CD14-positive monocyte (primary cell): ENCODE measurements around the gene MCRIP1. TPM values are rescaled to one million over a fixed set of nuclear protein-coding genes. Genes with fewer than 3 reads are reported as not detected.

Experiments used
- DNase-seq, 3 donors: peaks; one replicate each; pipeline ENCODE4 v3.0.0-alpha.2; 2011 to 2022
- H2AFZ ChIP-seq: 2 replicates; pipeline ENCODE4 v1.6.0; 2012; ENCODE audit warnings: mild to moderate bottlenecking, low read depth, low read length, inconsistent platforms; ENCODE audit not compliant: insufficient read depth, poor library complexity, severe bottlenecking
- H3K27ac ChIP-seq, 2 donors: 1 replicate in 1 of 2; 2 replicates in 1 of 2; pipeline ENCODE4 v1.5.1; 2012 to 2013; ENCODE audit warnings: low read length in 2 of 2, control low read depth in 1 of 2, inconsistent platforms in 1 of 2, low read depth in 1 of 2, mild to moderate bottlenecking in 1 of 2
- H3K27me3 ChIP-seq, 2 donors: one replicate each; pipeline versions ENCODE4 v1.6.0 to v1.6.1; 2011 to 2013; ENCODE audit warnings: low read length in 2 of 2; ENCODE audit not compliant: control insufficient read depth in 2 of 2, insufficient read depth in 2 of 2
- H3K36me3 ChIP-seq, 2 donors: replicated peaks in 1 of 2; 1 replicate in 1 of 2; 2 replicates in 1 of 2; pipeline versions ENCODE4 v1.5.1 to v1.6.1; 2012 to 2013; ENCODE audit warnings: low read length in 2 of 2, control low read depth in 1 of 2, inconsistent platforms in 1 of 2, mild to moderate bottlenecking in 1 of 2; ENCODE audit not compliant: insufficient read depth in 2 of 2, control insufficient read depth in 1 of 2
- H3K4me1 ChIP-seq, 2 donors: 1 replicate in 1 of 2; 2 replicates in 1 of 2; pipeline versions ENCODE4 v1.5.1 to v1.6.1; 2012 to 2013; ENCODE audit warnings: low read length in 2 of 2, control low read depth in 1 of 2, inconsistent platforms in 1 of 2, mild to moderate bottlenecking in 1 of 2, moderate library complexity in 1 of 2; ENCODE audit not compliant: insufficient read depth in 2 of 2, control insufficient read depth in 1 of 2
- H3K4me2 ChIP-seq: replicated peaks from 2 replicates; pipeline ENCODE3; 2012; ENCODE audit warnings: low read length, moderate library complexity, mild to moderate bottlenecking; ENCODE audit not compliant: poor library complexity, severe bottlenecking; ENCODE audit errors: extremely low read depth
- H3K4me3 ChIP-seq, 3 experiments: fragments of 200-600 bp in 1 of 3; sonication (generic) in 1 of 3; replicated peaks in 1 of 3; 1 replicate in 2 of 3; 2 replicates in 1 of 3; pipeline ENCODE4 v1.5.1; 2011 to 2013; ENCODE audit warnings: low read length in 3 of 3, mild to moderate bottlenecking in 3 of 3, control low read depth in 2 of 3, low read depth in 2 of 3, inconsistent platforms in 1 of 3, moderate library complexity in 1 of 3
- H3K79me2 ChIP-seq: 2 replicates; pipeline ENCODE4 v1.6.0; 2012; ENCODE audit warnings: mild to moderate bottlenecking, control low read depth, inconsistent platforms, low read length, moderate library complexity; ENCODE audit not compliant: insufficient read depth
- H3K9ac ChIP-seq: 2 replicates; pipeline ENCODE4 v1.6.0; 2017; ENCODE audit warnings: low read length, mild to moderate bottlenecking; ENCODE audit not compliant: insufficient read depth, poor library complexity, severe bottlenecking
- H3K9me3 ChIP-seq, 2 donors: replicated peaks in 1 of 2; 1 replicate in 1 of 2; 2 replicates in 1 of 2; pipeline versions ENCODE4 v1.5.1 to v1.6.1; 2012 to 2013; ENCODE audit warnings: low read length in 2 of 2, control low read depth in 1 of 2; ENCODE audit not compliant: control insufficient read depth in 1 of 2, insufficient read depth in 1 of 2
- H4K20me1 ChIP-seq: 2 replicates; pipeline ENCODE4 v1.6.0; 2012; ENCODE audit warnings: mild to moderate bottlenecking, low read length, control low read depth, moderate library complexity; ENCODE audit not compliant: insufficient read depth
- H3K27ac Mint-ChIP-seq, 7 donors: one replicate each; pipeline ENCODE4 v1.8.0; 2020; ENCODE audit warnings: mild to moderate bottlenecking in 7 of 7, mixed read lengths in 7 of 7, moderate library complexity in 6 of 7, inconsistent platforms in 2 of 7
- H3K27me3 Mint-ChIP-seq, 3 donors: one replicate each; pipeline ENCODE4 v1.8.0; 2021 to 2022; ENCODE audit warnings: low read depth in 3 of 3, mild to moderate bottlenecking in 3 of 3, mixed read lengths in 3 of 3, moderate library complexity in 3 of 3, inconsistent platforms in 1 of 3
- H3K36me3 Mint-ChIP-seq, 2 donors: one replicate each; pipeline ENCODE4 v1.8.0; 2020; ENCODE audit warnings: mixed read lengths in 2 of 2, inconsistent platforms in 1 of 2, mild to moderate bottlenecking in 1 of 2
- H3K4me1 Mint-ChIP-seq: one replicate; pipeline ENCODE4 v1.8.0; 2020; ENCODE audit warnings: mild to moderate bottlenecking, mixed read lengths
- H3K4me3 Mint-ChIP-seq, 2 donors: one replicate each; pipeline ENCODE4 v1.8.0; 2020; ENCODE audit warnings: mild to moderate bottlenecking in 2 of 2, mixed read lengths in 2 of 2, moderate library complexity in 1 of 2
- H3K9me3 Mint-ChIP-seq, 7 donors: one replicate each; pipeline ENCODE4 v1.8.0; 2020 to 2022; ENCODE audit warnings: mixed read lengths in 7 of 7, mild to moderate bottlenecking in 6 of 7, moderate library complexity in 6 of 7, inconsistent platforms in 2 of 7
- CTCF ChIP-seq: fragments of 200-600 bp; IDR thresholded peaks from one replicate; pipeline ENCODE4 v1.8.0; 2022; ENCODE audit warnings: antibody characterized with exemption, mild to moderate bottlenecking
- WGBS: methylation state at CpG from one replicate; pipeline ENCODE4 v1.1.5; 2013; ENCODE audit warnings: missing lambda C conversion rate; ENCODE audit not compliant: insufficient coverage; 5-methylcytosine and 5-hydroxymethylcytosine counted together
- intact Hi-C, 2 donors: fragments of 100-400 bp; cut with micrococcal nuclease; formaldehyde crosslinking; loops; one replicate each; pipeline versions ENCODE4 v1.15.0 to v1.15.1; 2023
- polyA plus RNA-seq, 3 donors: library from polyadenylated mRNA; depleted of rRNA in 1 of 3; unstranded in 2 of 3; stranded (reverse) in 1 of 3; fragments of 300-500 nt in 2 of 3; fragments of >200 nt in 1 of 3; fragmentation: Illumina TruSeq in 2 of 3; gene quantifications; 1 replicate in 2 of 3; 2 replicates in 1 of 3; pipeline ENCODE4 v1.2.3, GENCODE V29; 2012 to 2021

The MCRIP1 gene
- polyA plus RNA-seq, 3 donors, result 48.4 to 63.0 (median 48.5) TPM

- Histone ChIP-seq H3K79me2 (peaks cover 75% of the 10 kb centered on the region), H3K4me1 (peaks cover 43 to 54% of the 10 kb centered on the region in 2 donors), H3K9ac (peak overlapping the region; percentile 86), H4K20me1 (no peaks in the 10 kb centered on the region), H3K27ac (peak overlapping the region; percentile 88 to 90), H3K27me3 (no peaks in the 10 kb centered on the region), H3K36me3 (no peaks in the 10 kb centered on the region), H3K4me2 (peak overlapping the region; percentile 94), H2AFZ (peak overlapping the region; percentile 74), H3K9me3 (no peaks in the 10 kb centered on the region), H3K4me3 (peak overlapping the region; percentile 76 to 84 (median 83))
- Mint-ChIP-seq H3K36me3 (peaks cover 0 to 4% of the 10 kb centered on the region in 2 donors), H3K4me1 (peaks cover 41% of the 10 kb centered on the region), H3K27ac (peak overlapping the region; percentile 90 to 99 (median 96)), H3K27me3 (peaks cover 0 to 1% (median 0%) of the 10 kb centered on the region in 3 donors), H3K4me3 (peak overlapping the region; percentile 90 to 92), H3K9me3 (peaks cover 0 to 2% (median 0%) of the 10 kb centered on the region in 7 donors)
- intact Hi-C loops, result loop anchor here (2.0 to 5.0 kb wide), 3 partner anchors 29 to 40 kb away; partner anchors contain the start of genes ARHGDIA (in 2 of the 2) and P4HB (in 1 of the 2)
- 6% methylated on average over 18 of the region's 18 CpGs for WGBS
- DNase-seq, result peak; percentile 78 to 92 (median 81)
- TF ChIP-seq CTCF, result no peak
Observed at GRCh38 chr17:81831957-81832607, 1.0 kb downstream of the MCRIP1 start.

GRCh38 chr17:81831563-81831956 is 1.5 kb downstream of the MCRIP1 start:
- TF ChIP-seq CTCF, result no peak
- peaks cover 0 to 2% (median 0%) of the 10 kb centered on the region in 7 donors for H3K9me3 Mint-ChIP-seq

More at GRCh38 chr17:81831563-81831956, 1.5 kb downstream of the MCRIP1 start:
- no peaks in the 10 kb centered on the region for H3K9me3 ChIP-seq
- no peaks in the 10 kb centered on the region for H4K20me1 ChIP-seq
- intact Hi-C loops, result loop anchor here in 1 of 2 donors (5.0 kb wide), 1 partner anchor 41 kb away; the partner anchor contains the start of gene ARHGDIA
- H3K27me3 ChIP-seq, result no peaks in the 10 kb centered on the region
- peak overlapping the region; percentile 88 to 90 for H3K27ac ChIP-seq
- peaks cover 75% of the 10 kb centered on the region for H3K79me2 ChIP-seq
- Mint-ChIP-seq H3K27me3 (peaks cover 0 to 1% (median 0%) of the 10 kb centered on the region in 3 donors), H3K4me1 (peaks cover 38% of the 10 kb centered on the region), H3K27ac (peak overlapping the region; percentile 90 to 99 (median 96)), H3K4me3 (peak overlapping the region; percentile 90 to 92), H3K36me3 (peaks cover 0 to 4% of the 10 kb centered on the region in 2 donors)
- 59% methylated on average over 6 of the region's 7 CpGs for WGBS
- H3K4me3 ChIP-seq, result peak overlapping the region in 1 of 3 experiments; percentile 83
- peak overlapping the region; percentile 94 for H3K4me2 ChIP-seq
- peak overlapping the region; percentile 30 for H3K9ac ChIP-seq
- H3K36me3 ChIP-seq, result no peaks in the 10 kb centered on the region
- H2AFZ ChIP-seq, result no peak overlapping the region
- no peak for DNase-seq
- H3K4me1 ChIP-seq, result peaks cover 39 to 49% of the 10 kb centered on the region in 2 donors
